T-helper 17 cell (primary cell): Measurements from ENCODE around the gene S100A1. TPM values are rescaled to one million over a fixed set of nuclear protein-coding genes. Genes with fewer than 3 reads are reported as not detected.

ENCODE experiments used
- ATAC-seq: fragments of 150-1000 bp; cut with Tn5 transposase; 2 replicates; pipeline ENCODE4 v1.10.0; 2021; ENCODE audit warnings: mild to moderate bottlenecking, moderate library complexity
- DNase-seq, 3 donors: peaks; one replicate each; pipeline versions ENCODE4 v3.0.0 to v3.0.0-alpha.2; 2020 to 2021
- H3K9me3 ChIP-seq: one replicate; pipeline ENCODE4 v1.7.0; 2013; ENCODE audit warnings: low read length, mild to moderate bottlenecking; ENCODE audit not compliant: control insufficient read depth, poor library complexity, severe bottlenecking
- H3K27ac Mint-ChIP-seq: one replicate; pipeline ENCODE4 v1.8.0; 2022; ENCODE audit warnings: mild to moderate bottlenecking, moderate library complexity, mixed read lengths
- H3K27me3 Mint-ChIP-seq: one replicate; pipeline ENCODE4 v1.8.0; 2022; ENCODE audit warnings: mixed read lengths
- H3K36me3 Mint-ChIP-seq: one replicate; pipeline ENCODE4 v1.8.0; 2022; ENCODE audit warnings: low read depth, mixed read lengths
- H3K4me1 Mint-ChIP-seq: one replicate; pipeline ENCODE4 v1.8.0; 2022; ENCODE audit warnings: mild to moderate bottlenecking, mixed read lengths
- H3K4me3 Mint-ChIP-seq: one replicate; pipeline ENCODE4 v1.8.0; 2022; ENCODE audit warnings: mild to moderate bottlenecking, moderate library complexity, mixed read lengths
- total RNA-seq, 4 donors: library from RNA in 2 of 4; stranded (reverse) in 2 of 4; gene quantifications; one replicate each; pipeline ENCODE4 v1.2.3 and lab custom pipeline; 2022 to 2026

The S100A1 gene
- total RNA-seq, 2 donors from 2014 or later: not detected

DNA sequence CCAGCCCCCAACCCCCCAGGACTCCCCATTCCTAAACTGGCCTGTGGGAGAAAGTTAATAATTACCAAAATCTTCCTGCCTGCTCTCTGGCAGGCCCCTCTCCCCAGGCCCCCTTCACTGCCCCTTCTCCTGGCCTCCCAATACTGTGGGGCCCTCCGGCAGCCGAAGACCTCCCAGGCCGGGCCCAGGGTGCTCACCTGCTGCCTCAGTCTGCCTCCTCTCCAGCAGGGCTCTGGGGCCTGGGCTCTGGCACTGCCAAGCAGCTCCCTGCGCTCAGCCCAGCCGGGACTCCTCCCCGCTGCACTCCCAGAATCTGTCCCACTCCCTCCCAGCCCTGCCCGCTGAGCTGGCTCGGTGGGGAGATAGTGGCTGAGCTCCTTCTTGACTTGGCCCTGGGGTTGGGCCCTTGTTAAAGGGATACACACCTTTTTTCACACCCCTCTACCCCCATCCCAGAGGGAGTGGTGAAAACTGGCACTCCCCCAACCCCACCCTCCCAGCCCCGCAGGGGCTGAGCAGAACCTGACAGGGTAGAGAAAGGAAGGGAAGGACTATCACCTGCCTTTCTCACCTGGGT, 15.4 kb upstream of the S100A1 start, which contains the start of gene S100A16:
S100A16 (minus strand) TSS at position 383 of the 577 bp plus-strand sequence. CDS start 4,986 bp downstream, outside the sequence.
- Mint-ChIP-seq H3K4me3 (no peak within 1 kb of the TSS), H3K36me3 (no peaks in the 10 kb centered on the region), H3K27ac (peak within 1 kb of the TSS; percentile 43), H3K4me1 (peaks cover 5% of the 10 kb centered on the region), H3K27me3 (peaks cover 14% of the 10 kb centered on the region)
- ATAC-seq (no peak), DNase-seq (no peak)
- no peaks in the 10 kb centered on the region for H3K9me3 ChIP-seq

- no peaks in the 10 kb centered on the region for H3K36me3 Mint-ChIP-seq
- peaks cover 14% of the 10 kb centered on the region for H3K27me3 Mint-ChIP-seq
- no peak for ATAC-seq
- H3K4me1 Mint-ChIP-seq: peaks cover 5% of the 10 kb centered on the region
- no peaks in the 10 kb centered on the region for H3K9me3 ChIP-seq
- DNase-seq: no peak
- H3K27ac Mint-ChIP-seq: no peak overlapping the region
- no peak overlapping the region for H3K4me3 Mint-ChIP-seq
Observed at GRCh38 chr1:153613406-153613805, 14.8 kb upstream of the S100A1 start.

DNA sequence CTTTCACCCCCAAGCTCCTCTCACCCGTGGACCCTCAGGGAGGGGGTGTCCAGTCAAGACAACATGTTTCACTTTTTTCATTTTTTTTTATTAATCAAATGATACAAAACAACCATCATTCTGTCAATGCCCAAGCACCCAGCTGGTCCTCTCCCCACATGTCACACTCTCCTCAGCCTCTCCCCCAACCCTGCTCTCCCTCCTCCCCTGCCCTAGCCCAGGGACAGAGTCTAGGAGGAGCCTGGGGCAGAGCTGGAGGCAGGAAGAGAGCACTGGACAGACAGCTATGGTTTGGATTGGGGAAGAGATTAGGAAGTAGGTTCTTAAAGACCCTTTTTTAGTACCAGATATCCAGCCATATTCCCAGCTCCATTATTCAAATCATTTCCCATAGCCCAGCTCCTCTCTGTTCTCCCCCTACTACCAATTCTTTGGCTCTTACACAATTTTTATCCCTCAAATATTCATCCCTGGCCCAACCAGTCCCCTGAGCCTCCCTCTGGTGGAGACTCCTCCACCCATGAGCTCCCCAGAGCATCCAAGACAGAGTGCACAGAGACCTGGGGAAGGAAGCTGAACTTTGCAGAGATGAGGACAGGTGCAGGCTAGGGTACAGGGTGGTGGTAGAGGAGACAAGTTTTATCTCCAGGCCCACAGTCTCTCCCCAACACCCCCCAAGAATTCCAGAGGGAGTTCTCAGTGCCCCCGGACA, 13.9 kb upstream of the S100A1 start:
- ATAC-seq (no peak), DNase-seq (no peak)
- H3K9me3 ChIP-seq: no peaks in the 10 kb centered on the region
- no peaks in the 10 kb centered on the region for H3K36me3 Mint-ChIP-seq
- peaks cover 14% of the 10 kb centered on the region for H3K27me3 Mint-ChIP-seq
- H3K4me3 Mint-ChIP-seq: no peak overlapping the region
- H3K27ac Mint-ChIP-seq: no peak overlapping the region
- peaks cover 5% of the 10 kb centered on the region for H3K4me1 Mint-ChIP-seq

DNA sequence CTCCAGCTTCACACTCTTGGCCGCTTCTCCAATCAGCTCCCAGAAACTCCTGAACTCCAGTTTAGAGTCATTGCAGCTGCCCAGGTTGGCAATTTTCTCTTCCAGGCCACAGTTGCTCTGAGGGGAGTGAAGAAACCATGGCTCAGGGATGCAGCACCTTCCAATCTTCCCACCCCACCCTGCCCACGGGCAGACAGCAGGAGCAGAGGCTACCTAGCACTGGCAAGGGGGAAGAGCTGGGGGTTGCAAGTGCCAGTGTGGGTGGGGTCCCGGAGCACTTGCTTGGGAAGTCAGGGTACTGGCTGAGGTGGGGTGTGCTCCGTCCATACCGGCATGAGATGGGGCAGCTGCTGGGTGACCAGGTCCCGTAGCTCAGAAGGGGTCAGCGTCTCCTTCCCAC, 13.3 kb upstream of the S100A1 start:
- H3K27me3 Mint-ChIP-seq: peaks cover 14% of the 10 kb centered on the region
- H3K36me3 Mint-ChIP-seq: no peaks in the 10 kb centered on the region
- no peak overlapping the region for H3K4me3 Mint-ChIP-seq
- no peak for DNase-seq
- H3K9me3 ChIP-seq: no peaks in the 10 kb centered on the region
- H3K4me1 Mint-ChIP-seq: peaks cover 5% of the 10 kb centered on the region
- H3K27ac Mint-ChIP-seq: no peak overlapping the region
- no peak for ATAC-seq

- DNase-seq: no peak
- no peak overlapping the region for H3K4me3 Mint-ChIP-seq
- no peak for ATAC-seq
- H3K27me3 Mint-ChIP-seq: peaks cover 14% of the 10 kb centered on the region
- no peaks in the 10 kb centered on the region for H3K36me3 Mint-ChIP-seq
- H3K9me3 ChIP-seq: no peaks in the 10 kb centered on the region
- peaks cover 5% of the 10 kb centered on the region for H3K4me1 Mint-ChIP-seq
- H3K27ac Mint-ChIP-seq: no peak overlapping the region
Observed at GRCh38 chr1:153615406-153615805, 12.8 kb upstream of the S100A1 start.

- H3K36me3 Mint-ChIP-seq: no peaks in the 10 kb centered on the region
- H3K27me3 Mint-ChIP-seq: peaks cover 11% of the 10 kb centered on the region
- no peak for DNase-seq
- no peak for ATAC-seq
- H3K4me1 Mint-ChIP-seq: peaks cover 3% of the 10 kb centered on the region
- no peaks in the 10 kb centered on the region for H3K9me3 ChIP-seq
- no peak within 1 kb of the TSS for H3K4me3 Mint-ChIP-seq
- H3K27ac Mint-ChIP-seq: no peak within 1 kb of the TSS
Observed at GRCh38 chr1:153616144-153616916, 11.9 kb upstream of the S100A1 start, which contains the start of gene S100A14. S100A14 (minus strand) TSS chr1:153616325; CDS start chr1:153615858, 467 bp downstream.

GRCh38 chr1:153616917-153617311, 11.3 kb upstream of the S100A1 start:
- no peak for DNase-seq

GRCh38 chr1:153617663-153618062, 10.6 kb upstream of the S100A1 start:
- H3K4me3 Mint-ChIP-seq: no peak overlapping the region
- DNase-seq: peak in 2 of 3 donors; percentile 47 to 61
- no peaks in the 10 kb centered on the region for H3K4me1 Mint-ChIP-seq
- no peaks in the 10 kb centered on the region for H3K36me3 Mint-ChIP-seq
- peak; percentile 83 for ATAC-seq
- H3K27me3 Mint-ChIP-seq: no peaks in the 10 kb centered on the region
- H3K9me3 ChIP-seq: no peaks in the 10 kb centered on the region
- no peak overlapping the region for H3K27ac Mint-ChIP-seq

More at GRCh38 chr1:153616917-153617311, 11.3 kb upstream of the S100A1 start:
- no peaks in the 10 kb centered on the region for H3K9me3 ChIP-seq
- H3K36me3 Mint-ChIP-seq: no peaks in the 10 kb centered on the region
- ATAC-seq: no peak
- H3K4me3 Mint-ChIP-seq: no peak overlapping the region
- H3K4me1 Mint-ChIP-seq: no peaks in the 10 kb centered on the region
- H3K27me3 Mint-ChIP-seq: peaks cover 6% of the 10 kb centered on the region
- H3K27ac Mint-ChIP-seq: no peak overlapping the region

DNA sequence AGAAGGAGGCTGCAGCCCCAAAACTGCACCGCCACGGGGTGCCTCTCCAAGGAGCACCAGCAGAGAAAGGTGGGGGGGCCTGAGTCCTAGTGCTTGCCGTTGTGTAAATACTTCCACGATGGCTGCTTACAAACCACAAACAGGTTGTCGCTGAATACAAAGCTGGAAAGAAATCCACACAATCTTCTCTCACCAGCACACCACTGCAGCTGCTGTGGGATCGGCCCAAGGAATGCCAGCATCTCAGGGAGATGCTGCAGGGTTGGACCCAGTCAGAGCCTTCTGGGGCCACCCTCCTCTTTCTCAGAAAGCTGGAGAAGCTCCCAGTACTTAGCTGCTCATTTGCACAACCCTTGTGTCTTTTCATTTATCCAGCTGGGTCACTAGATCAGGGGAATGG, 9.1 kb upstream of the S100A1 start:
- no peak overlapping the region for H3K27ac Mint-ChIP-seq
- H3K27me3 Mint-ChIP-seq: no peaks in the 10 kb centered on the region
- no peak for DNase-seq
- no peak overlapping the region for H3K4me3 Mint-ChIP-seq
- H3K36me3 Mint-ChIP-seq: no peaks in the 10 kb centered on the region
- H3K4me1 Mint-ChIP-seq: peaks cover 6% of the 10 kb centered on the region
- no peaks in the 10 kb centered on the region for H3K9me3 ChIP-seq
- ATAC-seq: no peak

- H3K9me3 ChIP-seq: no peaks in the 10 kb centered on the region
- no peaks in the 10 kb centered on the region for H3K36me3 Mint-ChIP-seq
- H3K4me3 Mint-ChIP-seq: no peak overlapping the region
- H3K27me3 Mint-ChIP-seq: peaks cover 9% of the 10 kb centered on the region
- DNase-seq (no peak), ATAC-seq (no peak)
- no peak overlapping the region for H3K27ac Mint-ChIP-seq
- peaks cover 12% of the 10 kb centered on the region for H3K4me1 Mint-ChIP-seq
Observed at GRCh38 chr1:153623101-153623500, 5.1 kb upstream of the S100A1 start.

DNA sequence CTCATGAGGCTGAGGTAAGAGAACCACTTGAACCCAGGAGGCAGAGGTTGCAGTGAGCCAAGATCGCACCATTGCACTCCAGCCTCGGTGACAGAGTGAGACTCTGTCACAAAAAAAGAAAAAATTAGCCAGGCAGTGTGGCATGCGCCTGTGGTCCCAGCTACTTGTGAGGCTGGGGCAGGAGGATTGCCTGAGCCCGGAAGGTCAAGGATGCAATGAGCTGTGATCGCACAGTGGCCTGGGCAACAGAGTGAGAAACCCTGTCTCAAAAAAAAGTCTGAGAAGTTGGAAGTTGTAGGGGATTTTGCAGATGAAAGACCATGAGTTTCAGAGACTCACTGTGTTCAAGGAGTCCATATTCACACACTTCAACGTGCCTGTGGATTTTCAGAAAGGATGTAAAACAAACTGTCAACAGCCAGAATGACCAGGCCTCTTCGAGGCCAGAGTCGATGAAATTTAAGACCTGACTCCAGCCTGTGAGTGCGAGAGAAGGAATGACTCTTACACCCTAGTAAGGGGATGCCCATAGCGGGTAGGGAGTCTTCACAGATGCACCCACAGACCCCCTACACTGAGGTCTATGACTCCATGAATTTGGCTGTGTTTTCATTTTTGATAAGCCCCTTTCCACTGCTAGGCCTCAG, 3.1 kb upstream of the S100A1 start:
- peaks cover 15% of the 10 kb centered on the region for H3K4me1 Mint-ChIP-seq
- peaks cover 9% of the 10 kb centered on the region for H3K27me3 Mint-ChIP-seq
- H3K36me3 Mint-ChIP-seq: no peaks in the 10 kb centered on the region
- H3K4me3 Mint-ChIP-seq: no peak overlapping the region
- DNase-seq: no peak
- ATAC-seq: no peak
- H3K27ac Mint-ChIP-seq: no peak overlapping the region
- H3K9me3 ChIP-seq: no peaks in the 10 kb centered on the region

- DNase-seq (no peak), ATAC-seq (no peak)
- no peak overlapping the region for H3K27ac Mint-ChIP-seq
- peaks cover 20% of the 10 kb centered on the region for H3K4me1 Mint-ChIP-seq
- H3K4me3 Mint-ChIP-seq: no peak overlapping the region
- peaks cover 9% of the 10 kb centered on the region for H3K27me3 Mint-ChIP-seq
- H3K9me3 ChIP-seq: no peaks in the 10 kb centered on the region
- H3K36me3 Mint-ChIP-seq: no peaks in the 10 kb centered on the region
Observed at GRCh38 chr1:153626477-153626903, 1.7 kb upstream of the S100A1 start.
